Stimulated activated CD4-positive, alpha-beta T cell treated with anti-CD3 and anti-CD28 coated beads, Interleukin-15, amount 100 ng/mL, for 1 hour (primary cell): ENCODE results near the gene LRRC46.

Experiments
- DNase-seq, 2 donors: peaks; one replicate each; pipeline ENCODE4 v3.0.0-alpha.2; 2020; ENCODE audit warnings: low read depth in 1 of 2, low spot score in 1 of 2

The LRRC46 gene

DNA sequence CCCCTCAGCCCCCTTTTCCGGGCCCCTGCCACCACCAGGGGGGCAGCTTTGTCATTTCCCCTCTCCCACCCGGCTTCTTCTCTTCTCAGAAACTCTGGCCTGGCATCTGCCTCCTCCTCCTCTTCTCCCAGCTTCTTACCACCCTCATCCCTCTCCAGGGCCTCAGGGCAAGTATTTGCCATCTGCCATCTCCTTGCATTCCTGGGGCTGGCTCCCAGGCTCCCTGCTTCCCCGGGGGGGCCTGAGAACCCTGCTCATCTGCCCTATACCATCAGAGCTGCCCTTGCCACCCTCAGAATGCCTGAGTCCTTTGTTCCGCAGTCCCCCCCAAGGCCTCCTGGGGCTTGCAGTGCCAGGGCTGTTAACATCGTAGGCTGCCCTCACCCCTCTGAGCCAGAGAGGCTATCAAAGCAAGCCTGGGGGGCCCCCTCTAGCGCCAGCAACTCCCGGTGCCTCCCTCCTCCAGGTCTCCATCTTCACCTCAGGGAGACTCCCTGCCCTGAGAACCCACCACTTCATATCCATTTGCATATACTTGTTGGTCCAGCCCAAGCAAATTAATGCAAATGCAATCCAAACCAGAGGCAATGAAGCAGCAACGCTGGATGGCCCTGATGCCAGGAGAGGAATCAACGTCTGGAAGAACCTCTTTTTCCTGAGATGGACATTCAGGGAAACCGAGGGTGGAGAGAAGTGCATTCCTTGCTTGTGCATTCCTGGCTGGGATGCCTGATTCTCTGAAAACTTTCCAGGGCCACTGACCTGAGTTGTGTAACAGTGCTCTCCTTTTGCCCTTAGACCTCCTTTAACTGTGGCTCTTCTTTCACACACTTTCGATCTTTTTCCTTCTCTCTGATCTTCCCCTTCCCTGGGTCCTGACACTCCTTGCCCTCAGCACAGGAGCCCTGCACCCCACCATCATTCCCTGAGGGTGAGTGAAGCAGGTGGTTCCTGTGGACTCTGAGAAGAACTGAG is 43.8 kb downstream of the LRRC46 start:
- DNase-seq, result no peak

- no peak for DNase-seq
Measured at GRCh38 chr17:47877368-47878034, 46.0 kb downstream of the LRRC46 start.

DNA sequence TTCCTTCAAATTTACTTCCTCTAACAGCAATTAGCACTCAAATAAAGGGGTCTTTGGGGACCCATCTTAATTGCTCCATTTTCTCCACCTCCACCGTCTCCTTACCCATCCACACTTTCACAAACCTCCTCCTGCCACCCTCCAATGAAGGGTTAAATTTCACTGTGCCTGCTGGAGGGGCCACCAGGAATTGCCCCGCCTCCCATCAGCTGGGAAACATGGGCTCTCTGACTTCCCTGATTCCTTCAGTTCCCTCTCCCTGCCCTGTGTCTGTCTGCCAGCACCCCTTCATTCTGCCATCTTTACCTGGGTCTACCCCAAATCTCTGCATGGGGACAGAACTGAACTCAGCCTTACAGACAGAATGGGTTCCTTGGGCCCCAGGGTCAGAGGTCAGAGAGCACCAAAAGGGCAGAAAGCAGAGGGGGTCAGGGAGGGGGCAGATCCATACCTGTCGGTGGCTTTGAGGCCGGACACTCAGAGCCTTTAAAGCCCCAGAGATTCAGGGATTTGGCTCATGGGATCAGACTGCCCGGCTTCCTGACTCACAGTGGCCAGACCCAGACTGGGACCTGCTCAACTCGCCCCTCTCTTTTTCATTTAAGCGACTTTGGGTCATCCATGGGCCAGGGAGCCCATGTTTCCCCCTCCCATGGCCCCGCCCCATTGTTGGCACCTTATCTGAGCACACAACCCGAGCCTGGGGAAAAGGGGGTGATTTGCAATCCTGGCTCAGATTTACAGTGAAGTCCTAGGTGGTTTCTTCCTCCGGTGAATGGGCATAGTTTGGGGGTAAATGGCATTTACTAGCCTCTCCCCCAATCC is 46.9 kb downstream of the LRRC46 start:
- no peak for DNase-seq

DNA sequence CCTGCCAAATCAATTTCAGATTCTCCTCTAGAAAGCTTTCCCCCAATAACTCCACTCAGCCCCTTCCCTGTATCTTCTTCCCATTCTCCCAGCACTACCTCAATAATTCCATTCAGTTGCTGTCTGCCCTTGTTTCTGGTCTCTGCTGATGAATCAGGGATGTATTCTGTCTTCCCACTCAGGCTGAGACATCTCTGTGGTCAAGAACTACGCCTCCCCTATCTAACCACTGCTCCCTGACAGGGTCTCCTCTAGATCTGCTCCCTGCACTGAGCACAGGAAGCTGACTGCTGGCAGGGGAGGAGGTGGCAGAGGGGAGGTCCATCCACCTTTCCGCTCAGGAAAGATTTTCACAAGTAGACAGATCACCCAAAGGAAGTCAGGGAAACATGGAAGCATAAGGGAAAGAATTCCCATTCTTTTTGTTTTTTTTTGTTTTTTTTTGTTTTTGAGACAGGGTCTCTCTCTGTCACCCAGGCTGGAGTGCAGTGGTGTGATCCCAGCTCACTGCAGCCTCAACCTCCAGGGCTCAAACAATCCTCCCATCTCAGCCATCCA is 47.6 kb downstream of the LRRC46 start:
- DNase-seq, result no peak

DNA sequence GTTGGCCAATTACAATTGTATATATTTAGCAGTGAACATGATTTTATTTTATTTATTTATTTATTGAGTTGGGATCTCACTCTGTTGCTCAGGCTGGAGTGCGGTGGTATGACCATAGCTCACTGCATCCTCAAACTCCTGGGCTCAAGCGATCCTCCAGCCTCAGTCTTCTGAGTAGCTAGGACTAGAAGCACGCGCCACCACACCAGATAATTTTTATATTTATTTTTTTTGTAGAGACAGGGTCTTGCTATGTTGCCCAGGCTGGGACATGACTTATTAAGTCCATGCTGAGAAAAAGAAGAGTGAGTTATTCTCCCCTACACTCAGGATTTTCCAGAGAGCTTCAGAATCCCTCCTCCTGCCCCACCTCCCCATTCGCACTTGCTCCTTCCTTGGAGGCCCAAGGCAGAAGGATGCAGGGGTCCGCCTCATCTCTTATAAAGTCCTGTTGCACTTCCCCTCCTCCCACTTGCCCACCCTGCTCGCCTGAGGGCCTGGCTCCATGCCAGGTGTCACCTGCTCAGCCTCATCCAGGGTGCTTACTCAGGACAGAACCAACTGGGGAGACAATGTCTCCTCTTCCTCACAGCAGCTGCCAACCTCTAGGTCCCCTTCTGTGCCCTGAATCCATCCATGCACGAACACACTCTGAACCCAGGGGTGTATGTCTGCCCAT is 48.4 kb downstream of the LRRC46 start:
- DNase-seq, result no peak

- no peak for DNase-seq
Measured at GRCh38 chr17:47882247-47882646, 50.8 kb downstream of the LRRC46 start.

DNA sequence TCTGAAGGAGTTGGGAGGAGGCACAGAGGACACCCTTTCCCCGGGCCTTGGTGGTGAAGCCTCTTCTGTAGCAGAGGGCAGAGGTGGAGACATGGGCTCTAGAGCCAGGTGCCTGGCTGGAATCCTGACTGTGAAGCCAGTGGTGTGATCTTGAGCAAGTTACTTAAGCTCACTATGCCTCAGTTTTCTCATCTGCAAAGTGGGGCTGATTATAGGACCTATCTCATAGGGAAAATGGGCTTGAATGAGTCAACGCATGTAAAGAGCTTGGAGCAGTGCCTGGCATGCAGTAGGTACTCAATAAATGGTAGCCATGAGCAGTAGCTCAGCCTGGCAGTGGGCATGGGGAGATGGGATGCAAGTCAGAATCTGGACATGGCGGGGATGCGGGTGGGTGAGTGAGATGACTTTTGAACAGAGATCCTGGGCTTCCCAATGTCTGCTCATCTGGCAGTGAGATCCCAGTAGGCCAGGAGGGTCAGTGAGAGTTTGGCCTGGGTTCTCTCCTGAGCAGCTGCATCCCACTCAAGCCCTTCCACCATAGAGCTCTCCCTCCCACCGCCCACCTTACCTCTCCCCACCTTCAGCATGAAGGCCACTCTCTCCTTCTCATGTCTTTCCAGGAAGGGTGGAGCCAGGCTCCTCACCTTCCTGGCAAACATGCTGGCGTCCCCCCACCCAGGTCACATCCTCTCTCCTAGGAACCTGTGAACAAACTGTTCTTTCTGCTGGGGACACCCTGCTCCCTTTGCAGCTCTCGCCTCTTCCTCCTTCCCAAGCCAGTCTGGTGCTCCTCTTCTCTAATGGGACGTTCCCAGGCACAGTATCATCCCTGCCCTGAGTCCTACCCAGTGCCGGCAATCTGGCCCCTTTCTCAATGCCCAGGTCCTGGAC is 51.5 kb downstream of the LRRC46 start:
- no peak for DNase-seq

DNA sequence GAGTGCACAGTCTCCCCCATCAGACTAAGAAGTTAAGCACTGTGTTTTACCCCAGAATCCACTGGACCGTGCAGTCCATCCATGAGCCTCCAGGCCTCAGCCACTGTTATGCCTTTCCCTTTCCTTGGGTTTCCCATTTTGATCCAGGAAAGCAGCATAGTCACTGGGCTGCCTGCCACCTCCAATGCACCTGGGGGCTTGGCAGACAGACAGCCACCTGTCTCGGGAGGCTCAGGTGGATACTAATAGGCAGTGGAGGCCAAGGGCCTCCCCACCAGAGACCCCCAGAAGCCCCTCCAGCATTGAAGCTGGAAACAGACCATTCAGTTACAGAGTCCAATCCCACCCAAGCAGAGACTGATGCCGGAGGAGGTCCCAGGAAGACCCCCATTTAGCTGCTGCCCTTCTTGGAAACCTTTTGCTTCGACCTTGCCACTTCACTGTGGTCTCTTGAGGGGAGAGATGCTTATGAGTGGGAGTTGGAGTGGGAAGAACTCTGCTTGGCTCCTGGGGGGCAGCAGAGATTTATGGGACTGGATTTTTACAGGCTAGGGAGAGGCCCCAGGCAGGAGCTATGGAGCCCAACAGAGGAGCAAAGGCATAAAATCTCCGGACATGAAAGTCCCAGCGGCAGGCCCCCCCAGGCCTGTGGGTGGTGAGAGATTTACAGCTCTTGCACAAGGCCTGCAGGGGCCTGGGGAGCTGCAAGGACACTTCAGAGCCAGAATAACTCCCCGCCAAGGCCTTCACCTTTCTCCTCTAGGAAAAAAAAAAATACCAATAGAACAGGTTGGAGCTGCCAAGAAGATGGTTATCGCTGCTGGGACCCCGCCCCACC is 52.3 kb downstream of the LRRC46 start:
- no peak for DNase-seq

DNA sequence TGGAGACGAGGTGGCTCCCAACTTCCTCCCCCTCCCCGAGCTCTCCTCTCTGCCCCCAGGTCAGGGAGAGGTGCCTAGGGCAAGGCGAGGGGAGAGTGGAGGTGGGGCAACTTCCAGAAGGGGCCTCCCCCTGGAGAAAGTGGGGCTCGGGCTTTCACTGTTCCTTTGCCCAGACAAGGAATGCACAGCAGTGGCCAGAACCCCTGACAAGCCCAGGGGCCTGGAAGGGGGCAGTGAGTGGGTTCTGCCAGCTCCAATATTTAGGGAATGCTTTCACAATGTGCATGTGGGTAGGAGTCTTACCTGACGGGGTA is 52.9 kb downstream of the LRRC46 start:
- no peak for DNase-seq

GRCh38 chr17:47884905-47885730 is 53.6 kb downstream of the LRRC46 start:
- DNase-seq, result no peak
